Measurements from ENCODE around the gene CTNNBIP1. TPM values are rescaled to one million over a fixed set of nuclear protein-coding genes. Genes with fewer than 3 reads are reported as not detected.
A peak's percentile ranks its signal among the peaks of the same experiment; 100 is the strongest.

Gene CTNNBIP1
- total RNA-seq, 1 experiment from 2014 or later, result 14.6 TPM

DNA sequence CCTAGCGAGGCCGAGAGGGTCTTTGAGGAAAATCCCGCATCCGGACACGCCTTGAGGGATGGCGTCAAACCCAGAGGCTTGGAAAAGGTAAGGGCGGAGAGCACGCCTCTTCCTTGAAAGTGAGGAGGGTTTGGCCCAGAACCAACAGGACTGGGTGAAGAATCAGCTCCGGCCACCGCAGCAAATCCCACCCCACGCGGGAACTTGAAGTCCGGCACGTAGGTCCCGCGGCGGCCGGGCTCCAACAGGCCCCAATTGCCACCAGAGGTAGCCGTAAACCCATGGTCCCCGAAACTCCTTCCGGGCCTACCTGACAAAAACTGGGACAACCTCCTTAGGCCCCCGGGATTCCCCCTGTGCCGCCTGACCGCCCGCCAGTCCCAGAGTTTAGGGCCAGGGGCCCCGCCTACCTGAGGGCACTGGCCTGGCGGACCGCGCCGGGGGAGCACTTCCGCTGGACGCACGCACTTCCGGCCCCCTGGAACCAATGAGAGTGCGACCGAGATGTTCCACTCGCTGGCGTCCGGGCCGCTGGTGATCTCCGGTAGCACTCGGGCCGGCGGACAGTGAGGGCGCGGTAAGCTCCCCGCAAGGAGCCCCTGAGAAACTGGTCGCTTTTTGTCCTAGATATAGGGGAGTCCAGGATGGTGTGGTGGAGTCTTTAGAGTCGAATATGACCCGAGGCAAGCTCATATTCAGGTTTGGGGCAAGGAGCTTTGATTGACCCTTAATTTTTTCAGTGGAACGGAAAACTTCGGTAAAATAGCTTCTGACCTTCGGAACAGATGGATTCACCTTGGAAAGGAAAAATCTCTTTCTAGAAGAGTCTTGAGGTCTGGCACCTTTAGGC is 33.1 kb upstream of the CTNNBIP1 start, which contains the start of the genes LZIC and NMNAT1:
LZIC (minus strand) TSS at position 453 of the 850 bp plus-strand sequence. CDS start 6,772 bp downstream, outside the sequence.
NMNAT1 (plus strand) TSS at position 537 of the 850 bp plus-strand sequence. CDS start 28,599 bp downstream, outside the sequence.
- no peak for TF ChIP-seq EZH2 (IDR thresholded peaks at IDR 0.05; ENCODE audit: borderline replicate concordance, low read depth, low read length, poor library complexity, severe bottlenecking)
- TF ChIP-seq, protein P1, sequence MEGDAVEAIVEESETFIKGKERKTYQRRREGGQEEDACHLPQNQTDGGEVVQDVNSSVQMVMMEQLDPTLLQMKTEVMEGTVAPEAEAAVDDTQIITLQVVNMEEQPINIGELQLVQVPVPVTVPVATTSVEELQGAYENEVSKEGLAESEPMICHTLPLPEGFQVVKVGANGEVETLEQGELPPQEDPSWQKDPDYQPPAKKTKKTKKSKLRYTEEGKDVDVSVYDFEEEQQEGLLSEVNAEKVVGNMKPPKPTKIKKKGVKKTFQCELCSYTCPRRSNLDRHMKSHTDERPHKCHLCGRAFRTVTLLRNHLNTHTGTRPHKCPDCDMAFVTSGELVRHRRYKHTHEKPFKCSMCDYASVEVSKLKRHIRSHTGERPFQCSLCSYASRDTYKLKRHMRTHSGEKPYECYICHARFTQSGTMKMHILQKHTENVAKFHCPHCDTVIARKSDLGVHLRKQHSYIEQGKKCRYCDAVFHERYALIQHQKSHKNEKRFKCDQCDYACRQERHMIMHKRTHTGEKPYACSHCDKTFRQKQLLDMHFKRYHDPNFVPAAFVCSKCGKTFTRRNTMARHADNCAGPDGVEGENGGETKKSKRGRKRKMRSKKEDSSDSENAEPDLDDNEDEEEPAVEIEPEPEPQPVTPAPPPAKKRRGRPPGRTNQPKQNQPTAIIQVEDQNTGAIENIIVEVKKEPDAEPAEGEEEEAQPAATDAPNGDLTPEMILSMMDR (conservative IDR thresholded peaks at IDR 0.05; ENCODE audit: low read depth, low read length), result no peak
- Histone ChIP-seq H3K27ac (ENCODE audit: low read depth, low read length, poor library complexity, severe bottlenecking) (peak within 1 kb of the TSS; percentile 87), H3K4me1 (ENCODE audit: insufficient read depth, low read length, poor library complexity, severe bottlenecking) (peaks cover 5% of the 10 kb centered on the region), H3K27me3 (replicated peaks; ENCODE audit: insufficient read depth, low read depth, low read length, poor library complexity) (no peaks in the 10 kb centered on the region), H3K9me3 (ENCODE audit: low read depth, low read length, poor library complexity, severe bottlenecking) (no peaks in the 10 kb centered on the region), H3K36me3 (ENCODE audit: insufficient read depth, low read length, poor library complexity, severe bottlenecking) (peaks cover 4% of the 10 kb centered on the region), H3K4me3 (ENCODE audit: low read depth, low read length, poor library complexity, severe bottlenecking) (peak within 1 kb of the TSS; percentile 90)
- ChIA-PET POLR2A (ENCODE audit: low non-redundant PET) (interaction anchor here (0.5 to 0.6 kb wide), 2 partner anchors 46 to 393 kb away, joined by 3 to 4 read pairs; no protein-coding TSS in a partner anchor), CTCF (interaction anchor here (0.6 kb wide), 1 partner anchor 91 kb away, joined by 3 read pairs; no protein-coding TSS in a partner anchor)
- intact Hi-C loops (cut with micrococcal nuclease; ENCODE audit: unreplicated experiment), result loop anchor here (1.0 kb wide), 1 partner anchor 68 kb away; no protein-coding TSS in a partner anchor
- peak; percentile 94 for DNase-seq (ENCODE audit: low spot score)
- no TSS peak for BruUV-seq (replicated peaks)

DNA sequence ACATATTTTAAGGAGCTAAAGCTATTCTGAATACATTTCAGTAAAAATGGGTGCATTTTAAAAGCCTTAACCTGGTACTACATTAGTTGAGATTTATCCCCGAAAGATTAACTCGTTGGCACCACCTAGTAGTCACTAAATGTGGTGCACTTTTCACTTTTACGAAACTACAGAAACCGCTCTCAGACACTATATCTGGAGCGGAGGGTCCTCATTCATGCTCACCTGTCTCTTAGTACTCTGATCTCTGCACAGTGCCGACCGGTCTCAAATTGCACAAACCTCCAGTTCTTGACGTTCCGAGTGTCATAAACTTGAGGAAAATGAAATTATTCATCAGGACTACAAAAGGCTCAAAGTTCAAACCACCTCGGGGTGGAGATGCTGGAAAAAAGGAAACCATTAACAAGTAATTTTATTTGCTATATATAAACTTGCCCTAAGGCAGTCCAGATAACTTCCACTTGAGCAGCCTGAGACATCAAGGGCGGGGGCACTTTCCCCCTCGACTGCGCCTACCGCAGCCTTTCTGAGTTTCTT is 32.4 kb upstream of the CTNNBIP1 start:
- H3K36me3 ChIP-seq (ENCODE audit: insufficient read depth, low read length, poor library complexity, severe bottlenecking), result peaks cover 4% of the 10 kb centered on the region
- peaks cover 5% of the 10 kb centered on the region for H3K4me1 ChIP-seq (ENCODE audit: insufficient read depth, low read length, poor library complexity, severe bottlenecking)
- no peaks in the 10 kb centered on the region for H3K27me3 ChIP-seq (replicated peaks; ENCODE audit: insufficient read depth, low read depth, low read length, poor library complexity)
- CTCF ChIA-PET, result interaction anchor here (0.6 kb wide), 1 partner anchor 8 kb away, joined by 4 read pairs; no protein-coding TSS in a partner anchor
- intact Hi-C loops (cut with micrococcal nuclease; ENCODE audit: unreplicated experiment), result loop anchor here (1.0 kb wide), 1 partner anchor 67 kb away; no protein-coding TSS in a partner anchor
- H3K9me3 ChIP-seq (ENCODE audit: low read depth, low read length, poor library complexity, severe bottlenecking), result no peaks in the 10 kb centered on the region
- BruUV-seq (replicated peaks), result TSS peak; percentile 77
- DNase-seq (ENCODE audit: low spot score), result peak; percentile 76
- POLR2A ChIA-PET (ENCODE audit: low non-redundant PET), result no interaction called here
- peak overlapping the region; percentile 90 for H3K4me3 ChIP-seq (ENCODE audit: low read depth, low read length, poor library complexity, severe bottlenecking)
- no peak for TF ChIP-seq EZH2 (IDR thresholded peaks at IDR 0.05; ENCODE audit: borderline replicate concordance, low read depth, low read length, poor library complexity, severe bottlenecking)
- TF ChIP-seq, protein P1 (conservative IDR thresholded peaks at IDR 0.05; ENCODE audit: low read depth, low read length), result peak; percentile 56
- H3K27ac ChIP-seq (ENCODE audit: low read depth, low read length, poor library complexity, severe bottlenecking), result peak overlapping the region; percentile 87

All from A673 (cell line).